CD14-positive monocyte (primary cell): ENCODE results near the gene MEX3C. TPM values are rescaled to one million over a fixed set of nuclear protein-coding genes. Genes with fewer than 3 reads are reported as not detected.

Experiments used
- DNase-seq, 3 donors: peaks; one replicate each; pipeline ENCODE4 v3.0.0-alpha.2; 2011 to 2022
- H2AFZ ChIP-seq: 2 replicates; pipeline ENCODE4 v1.6.0; 2012; ENCODE audit warnings: mild to moderate bottlenecking, low read depth, low read length, inconsistent platforms; ENCODE audit not compliant: insufficient read depth, poor library complexity, severe bottlenecking
- H3K27ac ChIP-seq, 2 donors: 1 replicate in 1 of 2; 2 replicates in 1 of 2; pipeline ENCODE4 v1.5.1; 2012 to 2013; ENCODE audit warnings: low read length in 2 of 2, control low read depth in 1 of 2, inconsistent platforms in 1 of 2, low read depth in 1 of 2, mild to moderate bottlenecking in 1 of 2
- H3K27me3 ChIP-seq, 2 donors: one replicate each; pipeline versions ENCODE4 v1.6.0 to v1.6.1; 2011 to 2013; ENCODE audit warnings: low read length in 2 of 2; ENCODE audit not compliant: control insufficient read depth in 2 of 2, insufficient read depth in 2 of 2
- H3K36me3 ChIP-seq, 2 donors: replicated peaks in 1 of 2; 1 replicate in 1 of 2; 2 replicates in 1 of 2; pipeline versions ENCODE4 v1.5.1 to v1.6.1; 2012 to 2013; ENCODE audit warnings: low read length in 2 of 2, control low read depth in 1 of 2, inconsistent platforms in 1 of 2, mild to moderate bottlenecking in 1 of 2; ENCODE audit not compliant: insufficient read depth in 2 of 2, control insufficient read depth in 1 of 2
- H3K4me1 ChIP-seq, 2 donors: 1 replicate in 1 of 2; 2 replicates in 1 of 2; pipeline versions ENCODE4 v1.5.1 to v1.6.1; 2012 to 2013; ENCODE audit warnings: low read length in 2 of 2, control low read depth in 1 of 2, inconsistent platforms in 1 of 2, mild to moderate bottlenecking in 1 of 2, moderate library complexity in 1 of 2; ENCODE audit not compliant: insufficient read depth in 2 of 2, control insufficient read depth in 1 of 2
- H3K4me2 ChIP-seq: replicated peaks from 2 replicates; pipeline ENCODE3; 2012; ENCODE audit warnings: low read length, moderate library complexity, mild to moderate bottlenecking; ENCODE audit not compliant: poor library complexity, severe bottlenecking; ENCODE audit errors: extremely low read depth
- H3K4me3 ChIP-seq, 3 experiments: fragments of 200-600 bp in 1 of 3; sonication (generic) in 1 of 3; replicated peaks in 1 of 3; 1 replicate in 2 of 3; 2 replicates in 1 of 3; pipeline ENCODE4 v1.5.1; 2011 to 2013; ENCODE audit warnings: low read length in 3 of 3, mild to moderate bottlenecking in 3 of 3, control low read depth in 2 of 3, low read depth in 2 of 3, inconsistent platforms in 1 of 3, moderate library complexity in 1 of 3
- H3K79me2 ChIP-seq: 2 replicates; pipeline ENCODE4 v1.6.0; 2012; ENCODE audit warnings: mild to moderate bottlenecking, control low read depth, inconsistent platforms, low read length, moderate library complexity; ENCODE audit not compliant: insufficient read depth
- H3K9ac ChIP-seq: 2 replicates; pipeline ENCODE4 v1.6.0; 2017; ENCODE audit warnings: low read length, mild to moderate bottlenecking; ENCODE audit not compliant: insufficient read depth, poor library complexity, severe bottlenecking
- H3K9me3 ChIP-seq, 2 donors: replicated peaks in 1 of 2; 1 replicate in 1 of 2; 2 replicates in 1 of 2; pipeline versions ENCODE4 v1.5.1 to v1.6.1; 2012 to 2013; ENCODE audit warnings: low read length in 2 of 2, control low read depth in 1 of 2; ENCODE audit not compliant: control insufficient read depth in 1 of 2, insufficient read depth in 1 of 2
- H4K20me1 ChIP-seq: 2 replicates; pipeline ENCODE4 v1.6.0; 2012; ENCODE audit warnings: mild to moderate bottlenecking, low read length, control low read depth, moderate library complexity; ENCODE audit not compliant: insufficient read depth
- H3K27ac Mint-ChIP-seq, 7 donors: one replicate each; pipeline ENCODE4 v1.8.0; 2020; ENCODE audit warnings: mild to moderate bottlenecking in 7 of 7, mixed read lengths in 7 of 7, moderate library complexity in 6 of 7, inconsistent platforms in 2 of 7
- H3K27me3 Mint-ChIP-seq, 3 donors: one replicate each; pipeline ENCODE4 v1.8.0; 2021 to 2022; ENCODE audit warnings: low read depth in 3 of 3, mild to moderate bottlenecking in 3 of 3, mixed read lengths in 3 of 3, moderate library complexity in 3 of 3, inconsistent platforms in 1 of 3
- H3K36me3 Mint-ChIP-seq, 2 donors: one replicate each; pipeline ENCODE4 v1.8.0; 2020; ENCODE audit warnings: mixed read lengths in 2 of 2, inconsistent platforms in 1 of 2, mild to moderate bottlenecking in 1 of 2
- H3K4me1 Mint-ChIP-seq: one replicate; pipeline ENCODE4 v1.8.0; 2020; ENCODE audit warnings: mild to moderate bottlenecking, mixed read lengths
- H3K4me3 Mint-ChIP-seq, 2 donors: one replicate each; pipeline ENCODE4 v1.8.0; 2020; ENCODE audit warnings: mild to moderate bottlenecking in 2 of 2, mixed read lengths in 2 of 2, moderate library complexity in 1 of 2
- H3K9me3 Mint-ChIP-seq, 7 donors: one replicate each; pipeline ENCODE4 v1.8.0; 2020 to 2022; ENCODE audit warnings: mixed read lengths in 7 of 7, mild to moderate bottlenecking in 6 of 7, moderate library complexity in 6 of 7, inconsistent platforms in 2 of 7
- CTCF ChIP-seq: fragments of 200-600 bp; IDR thresholded peaks from one replicate; pipeline ENCODE4 v1.8.0; 2022; ENCODE audit warnings: antibody characterized with exemption, mild to moderate bottlenecking
- WGBS: methylation state at CpG from one replicate; pipeline ENCODE4 v1.1.5; 2013; ENCODE audit warnings: missing lambda C conversion rate; ENCODE audit not compliant: insufficient coverage; 5-methylcytosine and 5-hydroxymethylcytosine counted together
- intact Hi-C, 2 donors: fragments of 100-400 bp; cut with micrococcal nuclease; formaldehyde crosslinking; loops; one replicate each; pipeline versions ENCODE4 v1.15.0 to v1.15.1; 2023
- polyA plus RNA-seq, 3 donors: library from polyadenylated mRNA; depleted of rRNA in 1 of 3; unstranded in 2 of 3; stranded (reverse) in 1 of 3; fragments of 300-500 nt in 2 of 3; fragments of >200 nt in 1 of 3; fragmentation: Illumina TruSeq in 2 of 3; gene quantifications; 1 replicate in 2 of 3; 2 replicates in 1 of 3; pipeline ENCODE4 v1.2.3, GENCODE V29; 2012 to 2021

The MEX3C gene
- polyA plus RNA-seq, 3 donors: 2.3 to 41.3 (median 5.2) TPM

- Histone ChIP-seq H3K4me1 (no peaks in the 10 kb centered on the region), H3K9ac (no peak overlapping the region), H4K20me1 (peaks cover 60% of the 10 kb centered on the region), H3K4me2 (no peak overlapping the region), H3K27me3 (no peaks in the 10 kb centered on the region), H3K79me2 (peaks cover 97% of the 10 kb centered on the region), H2AFZ (no peak overlapping the region), H3K36me3 (peaks cover 0 to 13% of the 10 kb centered on the region in 2 donors), H3K9me3 (no peaks in the 10 kb centered on the region), H3K4me3 (no peak overlapping the region), H3K27ac (no peak overlapping the region)
- no CpG with 5 or more reads among the region's 1 CpG for WGBS
- no peak overlapping the region for H3K4me3 Mint-ChIP-seq
- no peak for DNase-seq
- peaks cover 12 to 17% of the 10 kb centered on the region in 2 donors for H3K36me3 Mint-ChIP-seq
- no peaks in the 10 kb centered on the region for H3K27me3 Mint-ChIP-seq
- H3K9me3 Mint-ChIP-seq: no peaks in the 10 kb centered on the region
- TF ChIP-seq CTCF: no peak
- no peak overlapping the region for H3K27ac Mint-ChIP-seq
- peaks cover 14% of the 10 kb centered on the region for H3K4me1 Mint-ChIP-seq
- intact Hi-C loops: no loop called here
These were observed 13.9 kb downstream of the MEX3C start for GRCh38 chr18:51183372-51184090.

- no peaks in the 10 kb centered on the region for H3K27me3 ChIP-seq
- H3K4me2 ChIP-seq: no peak overlapping the region
- intact Hi-C loops: no loop called here
- peaks cover 0 to 13% of the 10 kb centered on the region in 2 donors for H3K36me3 ChIP-seq
- peaks cover 95% of the 10 kb centered on the region for H3K79me2 ChIP-seq
- no peak overlapping the region for H3K4me3 ChIP-seq
- TF ChIP-seq CTCF: no peak
- Mint-ChIP-seq H3K27ac (no peak overlapping the region), H3K9me3 (no peaks in the 10 kb centered on the region), H3K4me1 (peaks cover 11% of the 10 kb centered on the region), H3K27me3 (no peaks in the 10 kb centered on the region), H3K4me3 (no peak overlapping the region), H3K36me3 (peaks cover 12 to 13% of the 10 kb centered on the region in 2 donors)
- H3K4me1 ChIP-seq: no peaks in the 10 kb centered on the region
- no peak overlapping the region for H3K27ac ChIP-seq
- H4K20me1 ChIP-seq: peaks cover 54% of the 10 kb centered on the region
- no peak overlapping the region for H2AFZ ChIP-seq
- H3K9me3 ChIP-seq: no peaks in the 10 kb centered on the region
- no peak for DNase-seq
- H3K9ac ChIP-seq: no peak overlapping the region
These were observed 14.7 kb downstream of the MEX3C start for GRCh38 chr18:51182824-51183223.
